Activated naive CD8-positive, alpha-beta T cell (primary cell): Measurements from ENCODE around the gene UBAC1.

Source experiments
- H3K27ac Mint-ChIP-seq: one replicate; pipeline ENCODE4 v1.8.0; 2021; ENCODE audit warnings: mixed read lengths
- H3K27me3 Mint-ChIP-seq: one replicate; pipeline ENCODE4 v1.8.0; 2021; ENCODE audit warnings: mixed read lengths
- H3K36me3 Mint-ChIP-seq: one replicate; pipeline ENCODE4 v1.8.0; 2021; ENCODE audit warnings: mixed read lengths
- H3K4me1 Mint-ChIP-seq: one replicate; pipeline ENCODE4 v1.8.0; 2021; ENCODE audit warnings: low read depth, mixed read lengths
- H3K4me3 Mint-ChIP-seq: one replicate; pipeline ENCODE4 v1.8.0; 2021; ENCODE audit warnings: mild to moderate bottlenecking, mixed read lengths
- H3K9me3 Mint-ChIP-seq: one replicate; pipeline ENCODE4 v1.8.0; 2021; ENCODE audit warnings: low read depth, mixed read lengths

Gene UBAC1

GRCh38 chr9:135929656-135930445 is 31.3 kb downstream of the UBAC1 start:
- Mint-ChIP-seq H3K4me3 (no peak overlapping the region), H3K4me1 (peaks cover 12% of the 10 kb centered on the region), H3K36me3 (peaks cover 8% of the 10 kb centered on the region), H3K9me3 (no peaks in the 10 kb centered on the region), H3K27ac (no peak overlapping the region), H3K27me3 (no peaks in the 10 kb centered on the region)

DNA sequence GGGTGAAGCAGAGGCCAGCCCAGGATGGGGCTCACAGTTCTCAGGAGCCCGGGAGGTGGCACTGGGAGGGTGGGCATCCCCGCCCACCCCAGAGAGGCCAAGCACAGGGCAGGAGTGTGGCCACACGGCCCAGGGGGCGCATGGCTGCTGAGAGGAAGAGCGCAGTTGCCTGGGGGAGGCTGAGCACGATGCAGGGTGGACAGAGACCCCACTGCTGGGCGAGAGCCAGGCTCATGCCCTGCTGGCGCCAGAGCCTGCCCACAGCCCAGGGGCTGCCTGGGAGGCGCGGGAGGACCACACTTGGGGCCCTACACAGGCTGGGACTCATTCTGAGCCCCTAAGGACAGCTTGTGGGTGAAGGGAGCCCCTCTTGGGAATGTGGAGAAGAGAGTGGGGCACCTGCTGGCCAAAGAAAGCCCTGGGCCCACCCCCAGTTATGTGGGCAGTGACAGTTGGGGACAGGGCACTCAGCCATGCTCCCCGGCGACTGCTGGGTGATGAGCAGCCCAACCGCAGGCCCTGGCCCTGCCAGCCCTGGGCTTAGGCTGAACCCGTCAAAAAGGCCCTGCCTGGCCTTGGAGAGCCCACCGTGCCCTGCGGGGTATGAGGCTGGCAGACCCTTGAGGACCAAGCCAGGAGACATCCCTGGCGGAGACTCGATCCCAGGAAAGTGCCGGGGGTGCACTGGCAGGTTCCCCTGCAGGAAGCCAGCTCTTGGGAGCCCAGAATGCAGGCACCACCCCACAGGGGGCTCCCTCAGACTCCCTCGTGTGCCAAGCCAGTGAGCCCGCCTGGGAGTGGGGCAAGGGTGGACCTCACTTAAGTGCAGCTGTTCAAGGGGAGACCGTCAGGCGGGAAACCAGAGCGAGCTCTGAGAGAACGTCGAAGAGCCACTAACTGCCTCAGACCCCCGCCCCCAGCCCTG is 32.2 kb downstream of the UBAC1 start:
- Mint-ChIP-seq H3K27ac (no peak overlapping the region), H3K36me3 (peaks cover 7% of the 10 kb centered on the region), H3K9me3 (no peaks in the 10 kb centered on the region), H3K27me3 (no peaks in the 10 kb centered on the region), H3K4me3 (no peak overlapping the region), H3K4me1 (peaks cover 18% of the 10 kb centered on the region)

DNA sequence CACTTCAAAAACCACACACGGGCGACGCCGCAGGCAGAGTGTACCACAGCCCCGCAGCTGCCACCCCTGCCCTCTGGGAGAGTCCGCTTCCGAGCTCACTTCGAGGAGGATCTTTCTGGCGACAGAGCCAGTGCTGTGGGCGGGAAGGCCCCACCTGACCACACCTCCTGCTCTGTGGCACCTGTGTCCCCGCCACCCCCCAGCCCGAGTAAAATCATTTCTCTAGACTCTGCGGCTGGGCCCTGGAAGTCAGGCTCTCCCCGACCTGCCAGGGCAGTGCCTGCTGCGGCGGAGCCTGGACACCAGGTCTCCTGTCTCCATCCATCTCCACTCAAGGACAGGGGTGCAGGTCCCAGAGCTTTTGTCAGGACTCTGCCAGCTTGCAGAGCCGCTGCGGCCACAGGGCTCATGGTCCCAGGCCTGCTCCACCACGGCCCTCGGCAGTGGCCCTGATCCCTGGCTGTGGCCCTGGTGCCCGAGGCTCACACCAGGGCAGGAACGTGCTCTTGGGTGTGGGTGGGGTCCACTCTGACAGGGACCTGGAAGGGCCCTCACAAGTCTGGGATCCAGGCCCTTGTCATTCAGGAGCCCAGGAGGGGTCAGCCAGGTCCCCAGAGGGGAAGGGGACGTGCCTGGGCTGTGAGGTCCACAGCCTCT is 33.0 kb downstream of the UBAC1 start:
- Mint-ChIP-seq H3K4me1 (peaks cover 18% of the 10 kb centered on the region), H3K9me3 (no peaks in the 10 kb centered on the region), H3K36me3 (peaks cover 7% of the 10 kb centered on the region), H3K4me3 (no peak overlapping the region), H3K27me3 (no peaks in the 10 kb centered on the region), H3K27ac (no peak overlapping the region)

DNA sequence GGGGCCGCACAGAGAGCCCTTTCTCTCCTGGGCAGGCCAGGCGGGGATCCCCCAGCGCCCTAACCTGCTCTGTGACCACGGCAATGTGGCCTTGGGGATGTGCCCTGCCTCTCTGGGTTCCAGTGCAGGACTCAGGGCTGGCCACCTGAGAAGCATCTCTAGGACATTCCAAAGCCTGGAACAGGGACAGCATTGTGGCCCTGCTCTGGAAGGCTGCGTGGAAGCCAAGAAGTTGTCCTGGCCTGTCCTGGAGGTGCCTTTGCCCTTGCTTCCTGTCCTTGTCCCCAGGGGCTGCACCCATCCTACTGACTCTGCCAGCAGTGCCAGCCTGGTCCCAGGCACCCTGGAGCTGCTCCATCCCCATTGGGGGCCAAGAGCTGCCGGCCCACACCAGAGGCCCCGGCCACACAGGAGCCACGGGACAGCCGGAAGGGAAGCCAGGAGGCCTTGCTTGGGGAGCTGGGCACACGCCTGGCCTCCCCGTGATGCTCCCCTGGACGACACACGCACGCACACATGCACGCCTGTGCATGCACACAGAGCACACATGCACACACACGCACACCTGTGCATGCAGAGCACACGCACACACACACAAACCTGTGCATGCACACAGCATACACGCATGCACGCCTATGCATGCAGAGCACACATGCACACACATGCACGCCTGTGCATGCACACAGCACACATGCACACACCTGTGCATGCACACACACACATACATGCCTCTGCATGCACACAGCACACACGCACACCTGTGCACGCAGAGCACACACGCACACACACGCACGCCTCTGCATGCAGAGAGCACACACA is 33.8 kb downstream of the UBAC1 start:
- H3K27ac Mint-ChIP-seq: no peak overlapping the region
- H3K27me3 Mint-ChIP-seq: no peaks in the 10 kb centered on the region
- H3K36me3 Mint-ChIP-seq: peaks cover 5% of the 10 kb centered on the region
- H3K4me3 Mint-ChIP-seq: no peak overlapping the region
- no peaks in the 10 kb centered on the region for H3K9me3 Mint-ChIP-seq
- peaks cover 18% of the 10 kb centered on the region for H3K4me1 Mint-ChIP-seq

GRCh38 chr9:135926402-135927194 is 34.6 kb downstream of the UBAC1 start:
- H3K4me1 Mint-ChIP-seq: peaks cover 18% of the 10 kb centered on the region
- peaks cover 5% of the 10 kb centered on the region for H3K36me3 Mint-ChIP-seq
- H3K27me3 Mint-ChIP-seq: no peaks in the 10 kb centered on the region
- no peak overlapping the region for H3K27ac Mint-ChIP-seq
- no peak overlapping the region for H3K4me3 Mint-ChIP-seq
- no peaks in the 10 kb centered on the region for H3K9me3 Mint-ChIP-seq

GRCh38 chr9:135925496-135926133 is 35.6 kb downstream of the UBAC1 start:
- H3K4me1 Mint-ChIP-seq: peaks cover 18% of the 10 kb centered on the region
- H3K27me3 Mint-ChIP-seq: no peaks in the 10 kb centered on the region
- H3K4me3 Mint-ChIP-seq: no peak overlapping the region
- no peaks in the 10 kb centered on the region for H3K9me3 Mint-ChIP-seq
- H3K27ac Mint-ChIP-seq: peak overlapping the region; percentile 46
- H3K36me3 Mint-ChIP-seq: no peaks in the 10 kb centered on the region

DNA sequence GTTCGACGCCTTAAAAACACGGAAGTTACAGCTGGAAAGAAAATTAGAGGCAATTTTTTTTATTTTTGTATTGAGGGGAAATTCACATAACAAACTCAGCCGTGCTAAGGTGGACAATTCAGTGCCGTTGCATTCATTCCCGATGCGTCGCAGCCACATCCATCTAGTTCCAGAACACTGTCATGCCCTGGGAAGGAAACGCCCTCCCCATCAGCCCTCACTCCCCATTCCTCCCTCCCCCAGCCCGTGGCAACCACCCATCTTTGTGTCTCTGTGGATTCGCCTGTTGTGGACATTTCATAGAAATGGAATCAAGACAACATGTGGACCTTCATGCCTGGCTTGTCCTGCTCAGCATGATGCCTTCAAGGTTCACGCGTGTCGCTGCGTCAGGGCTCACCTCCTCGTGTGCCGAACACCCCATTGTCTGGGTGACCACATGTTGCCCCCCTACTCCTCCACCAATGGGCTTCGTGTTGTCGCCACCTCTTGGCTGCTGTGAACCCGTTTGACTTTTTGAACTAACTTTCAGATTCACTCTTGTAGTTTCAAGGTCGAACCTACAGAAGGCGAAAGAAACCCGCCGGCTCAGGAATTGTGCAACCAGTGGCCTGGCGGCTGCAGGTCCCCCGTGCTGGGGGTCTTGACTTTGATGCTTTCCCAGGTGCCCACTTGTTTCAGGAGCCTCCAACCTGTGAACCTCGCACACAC is 36.4 kb downstream of the UBAC1 start:
- Mint-ChIP-seq H3K4me3 (no peak overlapping the region), H3K27ac (peak overlapping the region; percentile 50), H3K9me3 (no peaks in the 10 kb centered on the region), H3K4me1 (peaks cover 18% of the 10 kb centered on the region), H3K36me3 (no peaks in the 10 kb centered on the region), H3K27me3 (no peaks in the 10 kb centered on the region)

- Mint-ChIP-seq H3K27me3 (no peaks in the 10 kb centered on the region), H3K4me3 (no peak overlapping the region), H3K36me3 (peaks cover 3% of the 10 kb centered on the region), H3K9me3 (peaks cover 6% of the 10 kb centered on the region), H3K27ac (no peak overlapping the region), H3K4me1 (peaks cover 18% of the 10 kb centered on the region)
Measured at GRCh38 chr9:135923508-135923907, 37.7 kb downstream of the UBAC1 start.

- Mint-ChIP-seq H3K9me3 (peaks cover 11% of the 10 kb centered on the region), H3K27ac (no peak overlapping the region), H3K27me3 (no peaks in the 10 kb centered on the region), H3K4me3 (no peak overlapping the region), H3K4me1 (peaks cover 18% of the 10 kb centered on the region), H3K36me3 (peaks cover 7% of the 10 kb centered on the region)
Measured at GRCh38 chr9:135921749-135922310, 39.3 kb downstream of the UBAC1 start.

DNA sequence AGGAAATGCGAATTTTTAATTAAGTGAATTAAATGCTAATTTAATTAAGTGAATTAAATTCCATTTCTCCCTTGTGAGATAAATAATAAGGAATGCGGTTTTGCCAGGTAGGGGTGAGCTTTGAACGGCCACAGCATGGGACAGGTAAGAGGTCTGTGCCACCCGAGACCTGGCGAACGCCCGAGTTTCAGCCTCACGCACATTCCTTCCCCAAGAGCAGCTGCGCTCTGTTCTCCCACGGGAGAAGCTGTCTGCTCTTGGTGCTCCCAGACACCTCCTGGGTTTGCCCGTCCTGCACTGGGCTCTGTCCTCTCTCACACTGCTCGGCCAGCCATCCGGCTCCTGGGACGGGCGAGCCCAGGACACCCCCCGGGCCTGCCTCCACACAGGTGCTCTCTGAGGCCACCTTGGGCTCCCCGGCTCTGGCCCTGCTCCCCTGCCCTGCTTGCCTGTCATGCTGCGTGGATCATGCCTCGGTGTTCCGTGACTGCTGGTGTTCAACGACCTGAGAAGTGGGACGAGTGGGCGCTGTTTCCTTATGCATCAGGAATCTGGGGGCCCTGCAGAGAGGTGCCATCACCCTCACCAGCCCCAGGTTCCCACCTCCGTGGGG is 40.1 kb downstream of the UBAC1 start:
- no peak overlapping the region for H3K4me3 Mint-ChIP-seq
- peaks cover 17% of the 10 kb centered on the region for H3K4me1 Mint-ChIP-seq
- H3K27me3 Mint-ChIP-seq: no peaks in the 10 kb centered on the region
- H3K27ac Mint-ChIP-seq: no peak overlapping the region
- H3K9me3 Mint-ChIP-seq: peaks cover 15% of the 10 kb centered on the region
- H3K36me3 Mint-ChIP-seq: peaks cover 13% of the 10 kb centered on the region

- no peaks in the 10 kb centered on the region for H3K27me3 Mint-ChIP-seq
- H3K4me1 Mint-ChIP-seq: peaks cover 11% of the 10 kb centered on the region
- no peak overlapping the region for H3K27ac Mint-ChIP-seq
- no peak overlapping the region for H3K4me3 Mint-ChIP-seq
- peaks cover 15% of the 10 kb centered on the region for H3K9me3 Mint-ChIP-seq
- peaks cover 20% of the 10 kb centered on the region for H3K36me3 Mint-ChIP-seq
Measured at GRCh38 chr9:135920256-135920930, 40.8 kb downstream of the UBAC1 start.

GRCh38 chr9:135919318-135919890 is 41.8 kb downstream of the UBAC1 start:
- Mint-ChIP-seq H3K9me3 (peaks cover 15% of the 10 kb centered on the region), H3K36me3 (peaks cover 30% of the 10 kb centered on the region), H3K27me3 (no peaks in the 10 kb centered on the region), H3K4me1 (peaks cover 3% of the 10 kb centered on the region), H3K27ac (no peak overlapping the region), H3K4me3 (no peak overlapping the region)
